Panc1 (cell line): ENCODE measurements around the gene PTGIS. TPM values are rescaled to one million over a fixed set of nuclear protein-coding genes. Genes with fewer than 3 reads are reported as not detected.

Experiments
- ATAC-seq: fragments of 200-7000 bp; cut with Tn5 transposase; 2 replicates; pipeline ENCODE4 v1.9.1; 2020; ENCODE audit warnings: mild to moderate bottlenecking, moderate library complexity
- BruUV-seq: library from RNA; stranded (reverse); fragments of 400-500 nt; replicated peaks from 2 replicates; lab custom pipeline; 2021; lab: Mats Ljungman, UMichigan
- CTCF ChIA-PET: fragments of 300-600 bp; sonication (Branson Sonifier 250); formaldehyde crosslinking; loops from one replicate; lab custom pipeline; 2022; ENCODE audit warnings: antibody characterized with exemption; lab: Charles Lee
- POLR2A ChIA-PET: fragments of 300-600 bp; sonication (Branson Sonifier 250); formaldehyde crosslinking; loops from one replicate; lab custom pipeline; 2022; ENCODE audit warnings: antibody characterized with exemption; lab: Charles Lee
- DNase-seq: peaks from one replicate; pipeline ENCODE4 v3.0.0-alpha.2; 2010; ENCODE audit warnings: low read depth, low spot score
- H3K27ac ChIP-seq: 2 replicates; pipeline ENCODE4 v1.5.1; 2011; ENCODE audit warnings: mild to moderate bottlenecking, low read length, inconsistent platforms
- H3K27me3 ChIP-seq: fragments of 200-500 bp; sonication (Bioruptor generic); 2 replicates; pipeline ENCODE4 v1.6.0; 2014; ENCODE audit warnings: low read length, inconsistent platforms; ENCODE audit not compliant: control insufficient read depth, insufficient read depth
- H3K36me3 ChIP-seq: fragments of 200-500 bp; sonication (Bioruptor generic); 2 replicates; pipeline ENCODE4 v1.5.1; 2014; ENCODE audit warnings: inconsistent platforms, mild to moderate bottlenecking, low read length, moderate library complexity; ENCODE audit not compliant: control insufficient read depth, insufficient read depth
- H3K4me1 ChIP-seq: 2 replicates; pipeline ENCODE4 v1.5.1; 2011; ENCODE audit warnings: inconsistent platforms, mild to moderate bottlenecking, low read length, moderate library complexity; ENCODE audit not compliant: control insufficient read depth, insufficient read depth
- H3K4me3 ChIP-seq, 2 experiments: 2 replicates each; pipeline ENCODE4 v1.5.1; 2011 to 2012; ENCODE audit warnings: low read depth in 2 of 2, low read length in 2 of 2, mild to moderate bottlenecking in 2 of 2, inconsistent platforms in 1 of 2, moderate library complexity in 1 of 2
- H3K9me3 ChIP-seq: fragments of 200-500 bp; sonication (Bioruptor generic); 2 replicates; pipeline ENCODE4 v1.5.1; 2014; ENCODE audit warnings: low read depth, mild to moderate bottlenecking, inconsistent platforms, low read length, moderate library complexity; ENCODE audit not compliant: control insufficient read depth, insufficient read depth
- POLR2AphosphoS5 ChIP-seq: IDR thresholded peaks from 2 replicates; pipeline ENCODE4 v1.6.1; 2012; ENCODE audit warnings: mild to moderate bottlenecking, low read depth, low read length, moderate library complexity
- SIN3A ChIP-seq: IDR thresholded peaks from 2 replicates; pipeline ENCODE4 v1.6.1; 2012; ENCODE audit warnings: low read depth, mild to moderate bottlenecking, low read length, moderate library complexity, borderline replicate concordance; ENCODE audit not compliant: insufficient read depth
- TCF7L2 ChIP-seq: IDR thresholded peaks from 2 replicates; pipeline ENCODE4 v1.6.1; 2011; ENCODE audit warnings: mild to moderate bottlenecking, low read depth, low read length, inconsistent platforms
- in situ Hi-C: cut with HindIII; loops from 2 replicates; pipeline ENCODE4 v1.10.0; 2016; ENCODE audit warnings: low sequenced_read_pairs, low pct_unique_long_range_greater_than_20kb
- intact Hi-C: fragments of 100-400 bp; cut with micrococcal nuclease; formaldehyde crosslinking; loops from one replicate; pipeline ENCODE4 v1.10.0; 2022; ENCODE audit not compliant: unreplicated experiment
- total RNA-seq: library from RNA; stranded (reverse); gene quantifications from one replicate; pipeline ENCODE4 v1.2.1, GENCODE V29; 2021; ENCODE audit not compliant: unreplicated experiment
- TF ChIP-seq, protein P1 (sequence below), 2 experiments: IDR thresholded peaks; 2 replicates each; pipeline ENCODE4 v1.6.1; 2011 to 2012; ENCODE audit warnings: low read depth in 2 of 2, control low read depth in 1 of 2, low read length in 1 of 2, mild to moderate bottlenecking in 1 of 2, moderate library complexity in 1 of 2; ENCODE audit not compliant: insufficient read depth in 1 of 2
- TF ChIP-seq, protein P2 (sequence below): fragments of 450-650 bp; IDR thresholded peaks from 2 replicates; pipeline ENCODE4 v1.5.1; 2017; ENCODE audit warnings: mild to moderate bottlenecking

The PTGIS gene
- total RNA-seq, 1 experiment from 2014 or later, result 4.4 TPM

DNA sequence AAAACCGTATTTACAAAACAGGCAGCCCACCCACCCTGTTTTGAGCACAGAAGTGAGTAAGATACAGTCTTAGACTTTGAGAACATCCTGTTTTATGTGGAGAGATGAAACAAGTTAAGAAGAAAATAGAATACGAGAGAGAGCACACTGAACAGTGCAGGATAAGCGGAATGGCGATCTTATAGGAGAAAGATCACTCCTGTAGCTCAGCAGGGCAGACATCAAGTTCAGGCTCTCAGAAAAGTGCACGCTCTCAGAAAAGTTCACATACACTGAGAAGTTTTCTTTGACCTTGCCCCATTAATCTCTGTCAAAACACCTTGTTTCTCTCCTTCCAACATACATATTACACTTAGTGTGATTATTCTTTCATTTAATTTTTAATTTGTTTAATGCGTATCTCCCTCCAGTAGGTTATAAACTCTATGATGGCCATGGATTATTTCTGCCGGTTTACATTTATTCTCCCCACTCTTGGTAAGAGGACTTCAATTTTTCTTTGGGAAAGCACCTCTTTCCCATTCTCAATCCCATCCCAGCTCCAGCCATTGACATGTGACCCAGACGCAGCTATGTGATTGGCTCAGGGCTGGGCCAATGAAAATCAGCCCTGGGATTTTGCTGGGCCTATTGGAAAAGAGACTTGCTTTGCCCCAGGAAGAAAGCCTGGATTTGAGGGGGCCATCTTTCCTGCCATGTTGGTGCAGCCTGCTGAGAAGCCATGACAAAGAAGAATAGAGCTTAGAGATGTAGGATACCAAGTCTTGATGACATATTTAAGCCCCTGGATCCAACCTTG lies 101.6 kb downstream of the PTGIS start:
- Histone ChIP-seq H3K9me3 (no peaks in the 10 kb centered on the region), H3K27ac (no peak overlapping the region), H3K36me3 (no peaks in the 10 kb centered on the region), H3K4me3 (no peak overlapping the region), H3K27me3 (no peaks in the 10 kb centered on the region), H3K4me1 (no peaks in the 10 kb centered on the region)
- POLR2A ChIA-PET, result no interaction called here
- ATAC-seq (no peak), DNase-seq (no peak)
- BruUV-seq, result no TSS peak
- intact Hi-C loops (no loop called here), in situ Hi-C loops (no loop called here)
- CTCF ChIA-PET, result interaction anchor here (0.5 kb wide), 1 partner anchor 52 kb away, joined by 3 read pairs; no protein-coding TSS in a partner anchor
- TF ChIP-seq, protein P1, sequence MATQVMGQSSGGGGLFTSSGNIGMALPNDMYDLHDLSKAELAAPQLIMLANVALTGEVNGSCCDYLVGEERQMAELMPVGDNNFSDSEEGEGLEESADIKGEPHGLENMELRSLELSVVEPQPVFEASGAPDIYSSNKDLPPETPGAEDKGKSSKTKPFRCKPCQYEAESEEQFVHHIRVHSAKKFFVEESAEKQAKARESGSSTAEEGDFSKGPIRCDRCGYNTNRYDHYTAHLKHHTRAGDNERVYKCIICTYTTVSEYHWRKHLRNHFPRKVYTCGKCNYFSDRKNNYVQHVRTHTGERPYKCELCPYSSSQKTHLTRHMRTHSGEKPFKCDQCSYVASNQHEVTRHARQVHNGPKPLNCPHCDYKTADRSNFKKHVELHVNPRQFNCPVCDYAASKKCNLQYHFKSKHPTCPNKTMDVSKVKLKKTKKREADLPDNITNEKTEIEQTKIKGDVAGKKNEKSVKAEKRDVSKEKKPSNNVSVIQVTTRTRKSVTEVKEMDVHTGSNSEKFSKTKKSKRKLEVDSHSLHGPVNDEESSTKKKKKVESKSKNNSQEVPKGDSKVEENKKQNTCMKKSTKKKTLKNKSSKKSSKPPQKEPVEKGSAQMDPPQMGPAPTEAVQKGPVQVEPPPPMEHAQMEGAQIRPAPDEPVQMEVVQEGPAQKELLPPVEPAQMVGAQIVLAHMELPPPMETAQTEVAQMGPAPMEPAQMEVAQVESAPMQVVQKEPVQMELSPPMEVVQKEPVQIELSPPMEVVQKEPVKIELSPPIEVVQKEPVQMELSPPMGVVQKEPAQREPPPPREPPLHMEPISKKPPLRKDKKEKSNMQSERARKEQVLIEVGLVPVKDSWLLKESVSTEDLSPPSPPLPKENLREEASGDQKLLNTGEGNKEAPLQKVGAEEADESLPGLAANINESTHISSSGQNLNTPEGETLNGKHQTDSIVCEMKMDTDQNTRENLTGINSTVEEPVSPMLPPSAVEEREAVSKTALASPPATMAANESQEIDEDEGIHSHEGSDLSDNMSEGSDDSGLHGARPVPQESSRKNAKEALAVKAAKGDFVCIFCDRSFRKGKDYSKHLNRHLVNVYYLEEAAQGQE (IDR thresholded peaks at IDR 0.05; ENCODE audit: insufficient read depth in 1 of 2, low read depth in 2 of 2, low read length in 1 of 2), result no peak
- TF ChIP-seq SIN3A (no peak), POLR2AphosphoS5 (no peak), TCF7L2 (no peak)
- TF ChIP-seq, protein P2, sequence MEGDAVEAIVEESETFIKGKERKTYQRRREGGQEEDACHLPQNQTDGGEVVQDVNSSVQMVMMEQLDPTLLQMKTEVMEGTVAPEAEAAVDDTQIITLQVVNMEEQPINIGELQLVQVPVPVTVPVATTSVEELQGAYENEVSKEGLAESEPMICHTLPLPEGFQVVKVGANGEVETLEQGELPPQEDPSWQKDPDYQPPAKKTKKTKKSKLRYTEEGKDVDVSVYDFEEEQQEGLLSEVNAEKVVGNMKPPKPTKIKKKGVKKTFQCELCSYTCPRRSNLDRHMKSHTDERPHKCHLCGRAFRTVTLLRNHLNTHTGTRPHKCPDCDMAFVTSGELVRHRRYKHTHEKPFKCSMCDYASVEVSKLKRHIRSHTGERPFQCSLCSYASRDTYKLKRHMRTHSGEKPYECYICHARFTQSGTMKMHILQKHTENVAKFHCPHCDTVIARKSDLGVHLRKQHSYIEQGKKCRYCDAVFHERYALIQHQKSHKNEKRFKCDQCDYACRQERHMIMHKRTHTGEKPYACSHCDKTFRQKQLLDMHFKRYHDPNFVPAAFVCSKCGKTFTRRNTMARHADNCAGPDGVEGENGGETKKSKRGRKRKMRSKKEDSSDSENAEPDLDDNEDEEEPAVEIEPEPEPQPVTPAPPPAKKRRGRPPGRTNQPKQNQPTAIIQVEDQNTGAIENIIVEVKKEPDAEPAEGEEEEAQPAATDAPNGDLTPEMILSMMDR, result no peak

DNA sequence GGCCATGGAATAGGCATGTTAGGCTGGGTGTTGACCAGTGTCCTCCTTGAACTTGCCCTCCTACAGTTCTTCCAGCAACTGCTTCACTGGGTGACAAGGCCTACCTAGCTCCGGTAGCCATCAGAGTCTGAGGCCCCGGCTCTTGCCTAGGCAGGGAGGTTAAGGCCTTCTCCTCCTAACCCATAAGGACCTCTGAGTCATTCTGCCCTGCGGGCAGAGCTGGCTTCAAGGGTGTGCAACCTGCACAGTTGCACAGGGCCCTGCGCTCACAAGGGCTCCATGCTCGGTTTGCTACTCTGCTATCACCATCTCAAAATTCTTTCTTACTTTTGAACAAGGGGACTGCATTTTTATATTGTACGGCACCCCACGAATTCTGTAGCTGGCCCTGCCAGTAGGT lies 103.4 kb downstream of the PTGIS start:
- Histone ChIP-seq H3K9me3 (no peaks in the 10 kb centered on the region), H3K4me3 (no peak overlapping the region), H3K27ac (no peak overlapping the region), H3K4me1 (no peaks in the 10 kb centered on the region), H3K36me3 (no peaks in the 10 kb centered on the region), H3K27me3 (no peaks in the 10 kb centered on the region)
- POLR2A ChIA-PET, result no interaction called here
- CTCF ChIA-PET, result interaction anchor here (0.7 kb wide), 1 partner anchor 52 kb away, joined by 3 read pairs; no protein-coding TSS in a partner anchor
- in situ Hi-C loops (no loop called here), intact Hi-C loops (no loop called here)
- ATAC-seq, result no peak
- no TSS peak for BruUV-seq
- no peak for DNase-seq
- TF ChIP-seq TCF7L2, result no peak
- TF ChIP-seq, protein P1 (IDR thresholded peaks at IDR 0.05; ENCODE audit: insufficient read depth in 1 of 2, low read depth in 2 of 2, low read length in 1 of 2), result no peak
- TF ChIP-seq, protein P2, result no peak
- no peak for TF ChIP-seq POLR2AphosphoS5
- TF ChIP-seq SIN3A, result no peak
